Measurements from ENCODE around the gene PCSK5.

Gene PCSK5

DNA sequence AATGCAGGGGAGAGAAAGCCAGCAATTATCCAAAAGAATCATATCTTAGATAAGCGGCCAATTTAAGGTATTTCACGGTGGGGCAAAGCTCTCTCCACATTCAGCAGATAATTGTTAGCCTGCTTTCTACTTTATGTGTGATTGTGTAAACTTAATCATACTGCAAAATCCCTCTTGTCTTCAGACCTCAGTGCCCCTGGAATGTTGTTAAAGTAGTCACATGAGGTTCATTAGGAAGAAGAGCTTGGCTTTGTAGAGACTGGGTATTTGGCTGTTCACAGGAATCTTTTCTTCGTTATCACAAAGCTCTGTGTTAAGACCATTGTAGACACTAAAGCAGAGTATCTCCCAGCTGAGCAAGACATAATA lies 376.8 kb downstream of the PCSK5 start:
- H2AFZ ChIP-seq (ENCODE audit: low read depth, low read length) = no peak overlapping the region
- TF ChIP-seq, protein P1, sequence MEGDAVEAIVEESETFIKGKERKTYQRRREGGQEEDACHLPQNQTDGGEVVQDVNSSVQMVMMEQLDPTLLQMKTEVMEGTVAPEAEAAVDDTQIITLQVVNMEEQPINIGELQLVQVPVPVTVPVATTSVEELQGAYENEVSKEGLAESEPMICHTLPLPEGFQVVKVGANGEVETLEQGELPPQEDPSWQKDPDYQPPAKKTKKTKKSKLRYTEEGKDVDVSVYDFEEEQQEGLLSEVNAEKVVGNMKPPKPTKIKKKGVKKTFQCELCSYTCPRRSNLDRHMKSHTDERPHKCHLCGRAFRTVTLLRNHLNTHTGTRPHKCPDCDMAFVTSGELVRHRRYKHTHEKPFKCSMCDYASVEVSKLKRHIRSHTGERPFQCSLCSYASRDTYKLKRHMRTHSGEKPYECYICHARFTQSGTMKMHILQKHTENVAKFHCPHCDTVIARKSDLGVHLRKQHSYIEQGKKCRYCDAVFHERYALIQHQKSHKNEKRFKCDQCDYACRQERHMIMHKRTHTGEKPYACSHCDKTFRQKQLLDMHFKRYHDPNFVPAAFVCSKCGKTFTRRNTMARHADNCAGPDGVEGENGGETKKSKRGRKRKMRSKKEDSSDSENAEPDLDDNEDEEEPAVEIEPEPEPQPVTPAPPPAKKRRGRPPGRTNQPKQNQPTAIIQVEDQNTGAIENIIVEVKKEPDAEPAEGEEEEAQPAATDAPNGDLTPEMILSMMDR (IDR thresholded peaks at IDR 0.05; ENCODE audit: borderline replicate concordance, extremely low read depth, low read length, poor library complexity, severe bottlenecking) = no peak
- TF ChIP-seq EZH2 (IDR thresholded peaks at IDR 0.05; ENCODE audit: borderline replicate concordance, low read depth, low read length, severe bottlenecking) = no peak
- ATAC-seq (ENCODE audit: insufficient read depth, low read depth) (no peak), DNase-seq (no peak)
- H3K4me3 ChIP-seq (ENCODE audit: low read depth in 1 of 2, low read length in 2 of 2) = no peak overlapping the region
- H3K4me1 ChIP-seq (ENCODE audit: insufficient read depth, low read length) = no peaks in the 10 kb centered on the region
- H4K20me1 ChIP-seq (ENCODE audit: insufficient read depth, low read length) = no peaks in the 10 kb centered on the region
- no peak overlapping the region for H3K27ac ChIP-seq (ENCODE audit: low read length)
- H3K4me2 ChIP-seq (ENCODE audit: insufficient read depth, low read length) = no peak overlapping the region
- no peaks in the 10 kb centered on the region for H3K36me3 ChIP-seq (ENCODE audit: insufficient read depth, low read length)
- no peaks in the 10 kb centered on the region for H3K9me3 ChIP-seq (ENCODE audit: insufficient read depth, low read length, severe bottlenecking)
- no peaks in the 10 kb centered on the region for H3K79me2 ChIP-seq (ENCODE audit: insufficient read depth, low read length)
- H3K9ac ChIP-seq (ENCODE audit: low read depth, low read length) = no peak overlapping the region
- no peaks in the 10 kb centered on the region for H3K27me3 ChIP-seq (ENCODE audit: insufficient read depth, low read length, poor library complexity)

- TF ChIP-seq, protein P1 (IDR thresholded peaks at IDR 0.05; ENCODE audit: borderline replicate concordance, extremely low read depth, low read length, poor library complexity, severe bottlenecking) = no peak
- no peak for TF ChIP-seq EZH2 (IDR thresholded peaks at IDR 0.05; ENCODE audit: borderline replicate concordance, low read depth, low read length, severe bottlenecking)
- DNase-seq (no peak), ATAC-seq (ENCODE audit: insufficient read depth, low read depth) (no peak)
- no peak overlapping the region for H3K27ac ChIP-seq (ENCODE audit: low read length)
- H3K4me2 ChIP-seq (ENCODE audit: insufficient read depth, low read length) = no peak overlapping the region
- no peak overlapping the region for H3K4me3 ChIP-seq (ENCODE audit: low read depth in 1 of 2, low read length in 2 of 2)
- no peaks in the 10 kb centered on the region for H3K36me3 ChIP-seq (ENCODE audit: insufficient read depth, low read length)
- no peak overlapping the region for H2AFZ ChIP-seq (ENCODE audit: low read depth, low read length)
- H3K4me1 ChIP-seq (ENCODE audit: insufficient read depth, low read length) = no peaks in the 10 kb centered on the region
- no peaks in the 10 kb centered on the region for H4K20me1 ChIP-seq (ENCODE audit: insufficient read depth, low read length)
- H3K9ac ChIP-seq (ENCODE audit: low read depth, low read length) = no peak overlapping the region
- no peaks in the 10 kb centered on the region for H3K27me3 ChIP-seq (ENCODE audit: insufficient read depth, low read length, poor library complexity)
- H3K9me3 ChIP-seq (ENCODE audit: insufficient read depth, low read length, severe bottlenecking) = no peaks in the 10 kb centered on the region
- no peaks in the 10 kb centered on the region for H3K79me2 ChIP-seq (ENCODE audit: insufficient read depth, low read length)
Observed at GRCh38 chr9:76269789-76270188, 379.3 kb downstream of the PCSK5 start.

- no peaks in the 10 kb centered on the region for H3K79me2 ChIP-seq (ENCODE audit: insufficient read depth, low read length)
- no peak overlapping the region for H2AFZ ChIP-seq (ENCODE audit: low read depth, low read length)
- H3K4me3 ChIP-seq (ENCODE audit: low read depth in 1 of 2, low read length in 2 of 2) = no peak overlapping the region
- H3K4me1 ChIP-seq (ENCODE audit: insufficient read depth, low read length) = no peaks in the 10 kb centered on the region
- H3K9me3 ChIP-seq (ENCODE audit: insufficient read depth, low read length, severe bottlenecking) = no peaks in the 10 kb centered on the region
- H3K36me3 ChIP-seq (ENCODE audit: insufficient read depth, low read length) = no peaks in the 10 kb centered on the region
- H3K4me2 ChIP-seq (ENCODE audit: insufficient read depth, low read length) = no peak overlapping the region
- no peaks in the 10 kb centered on the region for H4K20me1 ChIP-seq (ENCODE audit: insufficient read depth, low read length)
- no peaks in the 10 kb centered on the region for H3K27me3 ChIP-seq (ENCODE audit: insufficient read depth, low read length, poor library complexity)
- ATAC-seq (ENCODE audit: insufficient read depth, low read depth) (no peak), DNase-seq (no peak)
- no peak for TF ChIP-seq EZH2 (IDR thresholded peaks at IDR 0.05; ENCODE audit: borderline replicate concordance, low read depth, low read length, severe bottlenecking)
- TF ChIP-seq, protein P1 (IDR thresholded peaks at IDR 0.05; ENCODE audit: borderline replicate concordance, extremely low read depth, low read length, poor library complexity, severe bottlenecking) = no peak
- no peak overlapping the region for H3K9ac ChIP-seq (ENCODE audit: low read depth, low read length)
- H3K27ac ChIP-seq (ENCODE audit: low read length) = no peak overlapping the region
Observed at GRCh38 chr9:76271755-76272154, 381.3 kb downstream of the PCSK5 start.

DNA sequence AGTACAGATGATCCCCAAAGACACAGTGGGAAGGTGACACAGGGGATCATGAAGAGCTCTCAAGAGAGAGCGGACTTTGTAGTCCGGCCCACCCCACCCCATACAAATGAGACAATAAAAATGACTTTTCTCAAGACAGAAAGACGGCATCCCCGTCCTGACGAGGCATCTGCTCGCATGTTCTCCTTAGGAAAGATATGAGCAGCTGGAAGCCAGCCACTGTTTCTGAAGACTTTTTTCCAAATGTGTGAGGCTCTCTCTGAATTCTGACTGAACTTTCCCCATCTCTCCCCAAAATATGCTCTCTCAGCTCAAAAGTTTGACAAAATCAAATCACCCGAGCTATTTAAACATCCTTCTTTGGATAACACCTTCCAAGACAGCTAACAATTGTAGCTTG lies 398.6 kb downstream of the PCSK5 start:
- no peaks in the 10 kb centered on the region for H3K79me2 ChIP-seq (ENCODE audit: insufficient read depth, low read length)
- no peaks in the 10 kb centered on the region for H3K4me1 ChIP-seq (ENCODE audit: insufficient read depth, low read length)
- TF ChIP-seq, protein P1 (IDR thresholded peaks at IDR 0.05; ENCODE audit: borderline replicate concordance, extremely low read depth, low read length, poor library complexity, severe bottlenecking) = no peak
- TF ChIP-seq EZH2 (IDR thresholded peaks at IDR 0.05; ENCODE audit: borderline replicate concordance, low read depth, low read length, severe bottlenecking) = no peak
- H3K36me3 ChIP-seq (ENCODE audit: insufficient read depth, low read length) = no peaks in the 10 kb centered on the region
- ATAC-seq (ENCODE audit: insufficient read depth, low read depth) (no peak), DNase-seq (no peak)
- H3K4me3 ChIP-seq (ENCODE audit: low read depth in 1 of 2, low read length in 2 of 2) = no peak overlapping the region
- H2AFZ ChIP-seq (ENCODE audit: low read depth, low read length) = no peak overlapping the region
- H3K27me3 ChIP-seq (ENCODE audit: insufficient read depth, low read length, poor library complexity) = no peaks in the 10 kb centered on the region
- no peak overlapping the region for H3K27ac ChIP-seq (ENCODE audit: low read length)
- no peak overlapping the region for H3K4me2 ChIP-seq (ENCODE audit: insufficient read depth, low read length)
- no peaks in the 10 kb centered on the region for H4K20me1 ChIP-seq (ENCODE audit: insufficient read depth, low read length)
- no peak overlapping the region for H3K9ac ChIP-seq (ENCODE audit: low read depth, low read length)
- H3K9me3 ChIP-seq (ENCODE audit: insufficient read depth, low read length, severe bottlenecking) = no peaks in the 10 kb centered on the region

Data from DND-41 (cell line).